HCT116 (cell line): ENCODE measurements around the gene PANX2. TPM values are rescaled to one million over a fixed set of nuclear protein-coding genes. Genes with fewer than 3 reads are reported as not detected.

Experiments
- ATAC-seq: fragments of 200-7000 bp; cut with Tn5 transposase; 2 replicates; pipeline ENCODE4 v1.9.1; 2020; ENCODE audit warnings: mild to moderate bottlenecking, moderate library complexity
- BruUV-seq: library from RNA; stranded (reverse); fragments of 400-500 nt; replicated peaks from 2 replicates; lab custom pipeline; 2021; lab: Mats Ljungman, UMichigan
- CTCF ChIA-PET: fragments of 300-600 bp; sonication (Branson Sonifier 250); formaldehyde crosslinking; loops from one replicate; lab custom pipeline; 2021; ENCODE audit warnings: antibody characterized with exemption; lab: Charles Lee
- POLR2A ChIA-PET: fragments of 300-600, 350-600 bp; sonication (Branson Sonifier 250); formaldehyde crosslinking; loops from one replicate; lab custom pipeline; 2021; ENCODE audit warnings: antibody characterized with exemption; lab: Charles Lee
- RAD21 ChIA-PET, 2 experiments: fragments of 300-600 bp; sonication (Branson Sonifier 250); formaldehyde crosslinking; loops; one replicate each; lab custom pipeline; 2023; ENCODE audit warnings: low total read pairs in 2 of 2; ENCODE audit not compliant: uncharacterized antibody in 2 of 2, unreplicated experiment in 2 of 2, low non-redundant PET in 1 of 2; lab: Charles Lee
- DNase-seq: peaks from one replicate; pipeline ENCODE4 v3.0.0-alpha.2; 2010; ENCODE audit warnings: low read depth, low spot score
- H2AFZ ChIP-seq: fragments of 200-600 bp; shearing (Covaris generic), sonication (generic); 2 replicates; pipeline ENCODE4 v1.6.1; 2017; ENCODE audit warnings: low read depth, mixed run types, mixed read lengths, antibody characterized with exemption, low read length; ENCODE audit not compliant: poor library complexity, severe bottlenecking
- H3K27ac ChIP-seq: 2 replicates; pipeline ENCODE4 v1.5.1; 2012; ENCODE audit warnings: low read depth, low read length
- H3K27me3 ChIP-seq: fragments of 200-600 bp; sonication (generic); 2 replicates; pipeline ENCODE4 v1.6.1; 2016; ENCODE audit warnings: mixed run types, low read length, mixed read lengths; ENCODE audit not compliant: insufficient read depth
- H3K36me3 ChIP-seq, 2 experiments: fragments of 200-500 bp in 1 of 2; fragments of 200-600 bp in 1 of 2; sonication (Bioruptor generic) in 1 of 2; sonication (generic) in 1 of 2; 2 replicates each; pipeline versions ENCODE4 v1.5.1 to v1.6.1; 2014 to 2016; ENCODE audit warnings: low read length in 2 of 2, inconsistent platforms in 1 of 2, mixed read lengths in 1 of 2, mixed run types in 1 of 2; ENCODE audit not compliant: insufficient read depth in 2 of 2, control insufficient read depth in 1 of 2
- H3K4me1 ChIP-seq, 2 experiments: fragments of 200-600 bp in 1 of 2; sonication (generic) in 1 of 2; 2 replicates each; pipeline versions ENCODE4 v1.5.1 to v1.6.1; 2012 to 2017; ENCODE audit warnings: low read length in 2 of 2, inconsistent platforms in 1 of 2, mild to moderate bottlenecking in 1 of 2, mixed read lengths in 1 of 2, mixed run types in 1 of 2, moderate library complexity in 1 of 2; ENCODE audit not compliant: insufficient read depth in 2 of 2, control insufficient read depth in 1 of 2
- H3K4me2 ChIP-seq: fragments of 200-600 bp; sonication (generic); 2 replicates; pipeline ENCODE4 v1.6.1; 2017; ENCODE audit warnings: mixed run types, low read length, mixed read lengths
- H3K4me3 ChIP-seq, 2 experiments: fragments of 200-600 bp in 1 of 2; sonication (generic) in 1 of 2; replicated peaks in 1 of 2; 2 replicates each; pipeline ENCODE4 v1.5.1; 2011 to 2016; ENCODE audit warnings: low read length in 2 of 2, control low read depth in 1 of 2, low read depth in 1 of 2, mild to moderate bottlenecking in 1 of 2, mixed read lengths in 1 of 2, mixed run types in 1 of 2
- H3K79me2 ChIP-seq: fragments of 200-600 bp; sonication (generic); 2 replicates; pipeline ENCODE4 v1.6.1; 2017; ENCODE audit warnings: mild to moderate bottlenecking, mixed run types, low read length, moderate library complexity, mixed read lengths; ENCODE audit not compliant: insufficient read depth
- H3K9ac ChIP-seq: fragments of 200-600 bp; sonication (generic); 2 replicates; pipeline ENCODE4 v1.6.1; 2016; ENCODE audit warnings: low read length, mixed read lengths
- H3K9me2 ChIP-seq: fragments of 200-600 bp; sonication (generic), shearing (Covaris generic); 2 replicates; pipeline ENCODE4 v1.6.1; 2017; ENCODE audit warnings: mixed run types, mild to moderate bottlenecking, moderate library complexity; ENCODE audit not compliant: insufficient read depth
- H3K9me3 ChIP-seq, 2 experiments: fragments of 200-500 bp in 1 of 2; fragments of 200-600 bp in 1 of 2; sonication (Bioruptor generic) in 1 of 2; sonication (generic) in 1 of 2; 2 replicates each; pipeline ENCODE4 v1.6.1; 2014 to 2017; ENCODE audit warnings: low read length in 2 of 2, mixed read lengths in 2 of 2, inconsistent platforms in 1 of 2, low read depth in 1 of 2, mild to moderate bottlenecking in 1 of 2, mixed run types in 1 of 2, moderate library complexity in 1 of 2; ENCODE audit not compliant: control insufficient read depth in 1 of 2, insufficient read depth in 1 of 2
- H4K20me1 ChIP-seq: fragments of 200-600 bp; sonication (generic), shearing (Covaris generic); 2 replicates; pipeline ENCODE4 v1.6.1; 2017; ENCODE audit warnings: mixed run types, mild to moderate bottlenecking, moderate library complexity; ENCODE audit not compliant: insufficient read depth
- ELF1 ChIP-seq: IDR thresholded peaks from 2 replicates; pipeline ENCODE4 v1.6.1; 2012; ENCODE audit warnings: low read depth, borderline replicate concordance
- EZH2phosphoT487 ChIP-seq: fragments of 200-600 bp; IDR thresholded peaks from 2 replicates; pipeline ENCODE4 v1.6.1; 2018; ENCODE audit warnings: antibody characterized with exemption, borderline replicate concordance
- FOSL1 ChIP-seq: IDR thresholded peaks from 2 replicates; pipeline ENCODE4 v1.6.1; 2012; ENCODE audit warnings: low read depth
- SIN3A ChIP-seq: IDR thresholded peaks from 2 replicates; pipeline ENCODE4 v1.6.1; 2012; ENCODE audit warnings: low read depth
- SP1 ChIP-seq: IDR thresholded peaks from 2 replicates; pipeline ENCODE4 v1.6.1; 2012; ENCODE audit warnings: low read depth
- TCF7L2 ChIP-seq: IDR thresholded peaks from 2 replicates; pipeline ENCODE4 v1.7.0; 2011; ENCODE audit warnings: borderline replicate concordance, inconsistent platforms; ENCODE audit not compliant: insufficient read depth, insufficient read length; ENCODE audit errors: extremely low read depth
- YY1 ChIP-seq: IDR thresholded peaks from 2 replicates; pipeline ENCODE4 v1.6.1; 2011; ENCODE audit warnings: low read length, low read depth, moderate library complexity, mild to moderate bottlenecking; ENCODE audit not compliant: insufficient replicate concordance; ENCODE audit errors: extremely low read depth
- ZNF274 ChIP-seq: fragments of 200-500 bp; sonication (Bioruptor generic); IDR thresholded peaks from 2 replicates; pipeline ENCODE4 v1.6.1; 2014; ENCODE audit warnings: mild to moderate bottlenecking, low read depth, low read length, inconsistent platforms
- intact Hi-C: fragments of 100-400 bp; cut with micrococcal nuclease; formaldehyde crosslinking; loops from 2 replicates; pipeline ENCODE4 v1.10.0; 2022
- total RNA-seq: library from RNA; stranded (reverse); gene quantifications from one replicate; pipeline ENCODE4 v1.2.1, GENCODE V29; 2021; ENCODE audit not compliant: unreplicated experiment
- TF ChIP-seq, protein P1 (sequence below): IDR thresholded peaks from 2 replicates; pipeline ENCODE4 v1.6.1; 2012
- TF ChIP-seq, protein P2 (sequence below): IDR thresholded peaks from 2 replicates; pipeline ENCODE4 v1.6.1; 2011; ENCODE audit warnings: mild to moderate bottlenecking, low read length, moderate library complexity; ENCODE audit not compliant: insufficient replicate concordance; ENCODE audit errors: extremely low read depth

PANX2 gene
- total RNA-seq, 1 experiment from 2014 or later: 8.0 TPM

DNA sequence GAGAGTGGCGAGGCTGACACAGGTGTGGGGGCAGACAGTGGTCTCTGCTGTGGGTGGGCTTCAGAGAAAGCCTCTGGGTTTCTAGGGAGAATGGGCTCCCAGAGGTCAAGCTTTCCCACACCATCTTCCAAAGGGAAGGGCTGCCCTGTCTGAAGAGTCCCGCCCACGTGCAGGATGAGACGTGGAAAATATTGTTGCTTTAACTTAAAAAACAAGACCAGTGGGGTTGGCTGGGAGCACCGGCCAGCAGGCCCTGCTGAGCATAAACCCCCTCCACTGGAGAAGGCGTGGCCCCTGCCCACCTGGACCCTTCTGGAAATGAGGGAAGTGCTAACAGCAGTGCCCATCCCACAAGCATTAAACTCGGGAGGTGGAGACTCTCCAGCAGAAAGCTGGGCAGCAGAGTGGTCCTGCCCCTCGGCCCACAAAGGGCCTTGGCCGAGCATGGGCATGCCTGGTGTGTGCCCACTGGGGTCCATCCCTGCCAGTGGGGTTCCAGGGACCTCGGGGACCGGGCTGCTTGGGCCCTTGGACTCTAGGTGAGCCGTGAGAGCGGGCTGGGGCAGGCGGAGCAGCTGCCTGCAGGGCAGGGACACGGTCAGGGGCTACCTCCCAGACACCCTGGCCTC is 45.6 kb downstream of the PANX2 start:
- no peaks in the 10 kb centered on the region for H4K20me1 ChIP-seq
- intact Hi-C loops: no loop called here
- peaks cover 0 to 8% of the 10 kb centered on the region in 2 experiments; a peak in 3 of 4 replicates for H3K4me1 ChIP-seq
- TF ChIP-seq FOSL1: no peak
- H3K4me2 ChIP-seq: no peak overlapping the region
- ATAC-seq (no peak), DNase-seq (no peak)
- no peak overlapping the region for H3K27ac ChIP-seq
- ChIA-PET CTCF (no interaction called here), RAD21 (no interaction called here), POLR2A (no interaction called here)
- BruUV-seq: no TSS peak
- H3K79me2 ChIP-seq: peaks cover 17% of the 10 kb centered on the region; the same call in 1 of the 2 replicates
- H2AFZ ChIP-seq: no peak overlapping the region
- H3K9ac ChIP-seq: no peak overlapping the region
- H3K4me3 ChIP-seq: no peak overlapping the region
- no peaks in the 10 kb centered on the region for H3K9me2 ChIP-seq
- peaks cover 23 to 50% of the 10 kb centered on the region in 2 experiments for H3K36me3 ChIP-seq
- no peaks in the 10 kb centered on the region for H3K27me3 ChIP-seq
- no peaks in the 10 kb centered on the region for H3K9me3 ChIP-seq

DNA sequence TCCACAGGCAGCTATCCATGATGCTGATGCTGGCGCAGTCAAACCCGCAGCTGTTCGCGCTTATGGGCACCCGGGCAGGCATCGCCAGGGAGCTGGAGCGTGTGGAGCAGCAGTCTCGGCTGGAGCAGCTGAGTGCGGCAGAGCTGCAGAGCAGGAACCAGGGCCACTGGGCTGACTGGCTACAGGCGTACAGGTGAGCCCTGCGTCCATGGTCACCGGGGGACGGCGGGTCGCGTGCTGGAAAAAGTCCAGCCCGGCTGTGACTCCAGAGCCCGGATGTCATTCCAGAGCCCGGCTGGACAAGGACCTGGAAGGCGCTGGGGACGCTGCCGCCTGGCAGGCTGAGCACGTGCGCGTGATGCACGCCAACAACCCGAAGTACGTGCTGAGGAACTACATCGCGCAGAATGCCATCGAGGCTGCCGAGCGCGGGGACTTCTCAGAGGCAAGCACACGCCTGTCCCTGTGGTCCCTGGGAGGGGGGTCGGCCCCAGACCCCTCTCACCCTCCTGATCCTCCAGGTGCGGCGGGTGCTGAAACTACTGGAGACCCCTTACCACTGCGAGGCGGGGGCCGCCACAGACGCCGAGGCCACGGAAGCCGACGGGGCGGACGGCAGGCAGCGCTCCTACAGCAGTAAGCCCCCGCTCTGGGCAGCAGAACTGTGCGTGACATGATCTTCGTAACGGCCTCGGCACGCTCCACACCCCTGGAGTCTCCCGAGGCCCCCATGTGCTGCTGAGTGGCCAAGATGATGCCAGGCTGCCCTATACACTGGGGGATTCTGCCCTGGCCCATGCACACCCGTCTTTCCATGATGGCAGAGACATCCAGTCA is 46.4 kb downstream of the PANX2 start:
- no peak overlapping the region for H3K4me3 ChIP-seq
- H2AFZ ChIP-seq: no peak overlapping the region
- ChIA-PET CTCF (no interaction called here), POLR2A (no interaction called here), RAD21 (no interaction called here)
- H3K9me2 ChIP-seq: no peaks in the 10 kb centered on the region
- intact Hi-C loops: no loop called here
- H3K27me3 ChIP-seq: no peaks in the 10 kb centered on the region
- H3K27ac ChIP-seq: no peak overlapping the region
- ATAC-seq (no peak), DNase-seq (no peak)
- TF ChIP-seq YY1 (no peak), ZNF274 (no peak), SIN3A (no peak), TCF7L2 (no peak), EZH2phosphoT487 (no peak), ELF1 (no peak), SP1 (no peak)
- TF ChIP-seq, protein P1, sequence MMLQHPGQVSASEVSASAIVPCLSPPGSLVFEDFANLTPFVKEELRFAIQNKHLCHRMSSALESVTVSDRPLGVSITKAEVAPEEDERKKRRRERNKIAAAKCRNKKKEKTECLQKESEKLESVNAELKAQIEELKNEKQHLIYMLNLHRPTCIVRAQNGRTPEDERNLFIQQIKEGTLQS: no peak
- TF ChIP-seq, protein P2, sequence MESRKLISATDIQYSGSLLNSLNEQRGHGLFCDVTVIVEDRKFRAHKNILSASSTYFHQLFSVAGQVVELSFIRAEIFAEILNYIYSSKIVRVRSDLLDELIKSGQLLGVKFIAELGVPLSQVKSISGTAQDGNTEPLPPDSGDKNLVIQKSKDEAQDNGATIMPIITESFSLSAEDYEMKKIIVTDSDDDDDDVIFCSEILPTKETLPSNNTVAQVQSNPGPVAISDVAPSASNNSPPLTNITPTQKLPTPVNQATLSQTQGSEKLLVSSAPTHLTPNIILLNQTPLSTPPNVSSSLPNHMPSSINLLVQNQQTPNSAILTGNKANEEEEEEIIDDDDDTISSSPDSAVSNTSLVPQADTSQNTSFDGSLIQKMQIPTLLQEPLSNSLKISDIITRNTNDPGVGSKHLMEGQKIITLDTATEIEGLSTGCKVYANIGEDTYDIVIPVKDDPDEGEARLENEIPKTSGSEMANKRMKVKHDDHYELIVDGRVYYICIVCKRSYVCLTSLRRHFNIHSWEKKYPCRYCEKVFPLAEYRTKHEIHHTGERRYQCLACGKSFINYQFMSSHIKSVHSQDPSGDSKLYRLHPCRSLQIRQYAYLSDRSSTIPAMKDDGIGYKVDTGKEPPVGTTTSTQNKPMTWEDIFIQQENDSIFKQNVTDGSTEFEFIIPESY: no peak
- no peak overlapping the region for H3K9ac ChIP-seq
- no TSS peak for BruUV-seq
- H3K9me3 ChIP-seq: no peaks in the 10 kb centered on the region
- no peaks in the 10 kb centered on the region for H4K20me1 ChIP-seq
- H3K4me1 ChIP-seq: peaks cover 0 to 8% of the 10 kb centered on the region in 2 experiments; a peak in 3 of 4 replicates
- H3K79me2 ChIP-seq: peaks cover 16% of the 10 kb centered on the region; the same call in 1 of the 2 replicates
- H3K4me2 ChIP-seq: no peak overlapping the region
- peaks cover 26 to 57% of the 10 kb centered on the region in 2 experiments for H3K36me3 ChIP-seq
